ENCODE data around the gene ACY1.

- no peak for TF ChIP-seq YY1 (IDR thresholded peaks at IDR 0.05)
- no peak for TF ChIP-seq RXRA (IDR thresholded peaks at IDR 0.05)
- no peak for TF ChIP-seq CTCF (IDR thresholded peaks at IDR 0.05; ENCODE audit: low read depth, low read length, missing input control)
- TF ChIP-seq GABPA (IDR thresholded peaks at IDR 0.05 in 1 of 2, conservative IDR thresholded peaks at IDR 0.05 in 1 of 2): no peak
- TF ChIP-seq RAD21 (IDR thresholded peaks at IDR 0.05): no peak
- TF ChIP-seq TAF1 (conservative IDR thresholded peaks at IDR 0.05): no peak
- no peak for TF ChIP-seq JUND (IDR thresholded peaks at IDR 0.05)
- no peak for TF ChIP-seq MAX (IDR thresholded peaks at IDR 0.05)
- no peak for TF ChIP-seq EGR1 (IDR thresholded peaks at IDR 0.05; ENCODE audit: low read depth in 2 of 2)
- no peak for TF ChIP-seq FOXA1 (IDR thresholded peaks at IDR 0.05)
- TF ChIP-seq SP1 (IDR thresholded peaks at IDR 0.05): no peak
- TF ChIP-seq REST (IDR thresholded peaks at IDR 0.05): no peak
Observed at GRCh38 chr3:52004906-52005395, 21.6 kb downstream of the ACY1 start.
